Cardiac septum (tissue), 1 donor: ENCODE results near the gene MORC4. TPM values are rescaled to one million over a fixed set of nuclear protein-coding genes. Genes with fewer than 3 reads are reported as not detected.
"Not testable (repeated sequence)": the region's sequence is repeated elsewhere in the genome, so short reads cannot be mapped to it uniquely, and the experiment has no call there.

Experiments
- DNase-seq: peaks from one replicate; pipeline ENCODE4 v3.0.0-alpha.2; 2020; ENCODE audit warnings: low spot score
- intact Hi-C: fragments of 100-400 bp; cut with DNase I; formaldehyde crosslinking; loops from one replicate; pipeline ENCODE4 v1.14.0; 2022
- long read RNA-seq: library from polyadenylated mRNA; unstranded; transcript quantifications from one replicate; pipeline ENCODE4 v2.0.0, GENCODE V29; 2021
- total RNA-seq: library from RNA; stranded (reverse); fragmentation: NEBNext Ultra II Directional; extraction: Animal tissue kit (Norgen Biotek cat#: 25700); gene quantifications from one replicate; pipeline ENCODE4 v1.2.1, GENCODE V29; 2021
- donor health status: DM: no; HTN: no; CAD: no.

Gene MORC4
- 3.6 TPM for total RNA-seq
- long read RNA-seq, partial matches to known transcripts: 1 of 5 reads
- long read RNA-seq, other reads (novel, unspliced or antisense): 4 of 5 reads

DNA sequence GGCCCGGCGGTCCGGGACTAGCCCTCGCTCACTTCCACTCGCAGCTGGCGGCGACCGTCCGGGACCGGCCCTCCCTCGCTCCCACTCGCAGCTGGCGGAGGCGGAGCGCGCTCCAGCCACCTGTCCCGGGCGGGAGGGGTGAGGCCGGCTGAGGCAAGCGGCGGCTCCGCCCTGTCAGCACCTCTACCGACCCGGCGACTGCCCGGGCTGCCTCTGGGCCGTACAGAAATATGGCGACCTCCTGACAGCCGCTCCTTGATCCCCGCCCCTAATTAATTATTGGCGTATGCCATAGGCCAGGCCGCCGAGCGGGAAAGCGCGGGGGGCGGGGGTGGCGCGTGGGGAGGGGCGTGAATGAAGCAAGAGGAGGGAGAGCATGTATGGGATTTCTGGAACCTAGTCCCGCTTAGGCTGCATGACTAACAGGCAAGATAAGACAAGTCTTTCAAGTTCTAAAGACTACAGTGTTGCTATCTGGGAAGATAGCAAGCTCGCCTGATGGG is at the start of gene MORC4:
MORC4 (minus strand) TSS at position 200 of the 503 bp plus-strand sequence. CDS start 243 bp downstream, outside the sequence.
- intact Hi-C loops: no loop called here
- DNase-seq: peak; percentile 84

DNA sequence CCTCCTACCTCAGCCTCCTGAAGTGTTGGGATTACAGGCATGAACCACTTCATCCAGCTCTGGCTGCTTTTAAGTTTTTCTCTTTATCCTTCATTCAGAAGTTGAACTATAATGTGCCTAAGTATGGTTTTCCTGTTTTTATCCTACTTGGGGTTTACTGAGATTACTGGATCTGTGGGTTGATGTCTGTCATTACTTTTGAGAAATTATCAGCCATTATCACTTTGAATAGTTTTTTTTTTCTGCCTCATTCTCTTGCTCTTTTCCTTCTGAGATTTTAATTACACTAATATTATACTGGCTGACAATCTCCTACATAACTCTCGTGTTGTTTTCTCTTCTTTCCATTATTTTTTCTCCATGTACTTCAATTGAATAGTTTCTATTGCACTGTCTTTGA is 47.6 kb upstream of the MORC4 start:
- intact Hi-C loops: no loop called here
- DNase-seq: no peak

DNA sequence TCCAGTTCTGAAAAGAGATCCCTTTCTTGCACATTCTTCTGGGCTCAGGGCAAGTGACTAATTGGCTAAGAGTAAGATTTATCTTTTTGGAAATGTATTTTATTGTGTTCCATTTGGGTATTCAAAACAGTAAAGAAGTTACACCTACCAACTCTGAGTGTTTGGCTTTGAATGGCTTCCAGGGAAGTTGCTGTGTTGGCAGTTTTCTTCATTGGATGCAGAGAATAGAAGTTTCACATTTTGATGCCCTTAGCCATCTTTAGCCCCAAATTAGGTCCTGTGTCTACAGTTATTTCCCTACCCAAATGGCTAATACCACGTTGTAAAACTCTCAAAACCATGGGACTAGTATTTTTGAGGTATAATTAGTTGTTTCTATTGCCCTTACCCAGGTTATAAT is 29.7 kb upstream of the MORC4 start:
- DNase-seq: no peak
- intact Hi-C loops: loop anchor here (10.0 kb wide), 1 partner anchor 865 kb away; no protein-coding TSS in a partner anchor

DNA sequence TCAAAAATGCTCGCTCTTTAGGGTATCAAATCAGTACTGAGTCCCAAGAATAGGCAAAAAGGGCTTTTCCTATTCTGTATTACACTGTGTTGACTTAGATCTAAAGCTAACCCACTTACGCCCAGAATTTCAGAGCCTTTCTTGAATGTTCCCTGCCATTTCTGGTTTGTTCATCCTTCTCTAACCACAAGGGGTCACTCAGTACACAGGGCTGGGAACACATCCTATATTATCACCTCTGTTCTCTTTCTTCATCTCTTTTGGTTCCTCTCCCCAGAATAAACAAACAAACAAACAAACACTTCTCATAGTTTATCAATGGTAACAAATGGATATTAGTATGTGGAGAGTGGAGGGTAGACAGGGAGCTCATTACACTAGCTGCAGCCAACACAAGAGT is 25.5 kb upstream of the MORC4 start:
- no peak for DNase-seq
- intact Hi-C loops: loop anchor here (10.0 kb wide), 1 partner anchor 869 kb away; no protein-coding TSS in a partner anchor

DNA sequence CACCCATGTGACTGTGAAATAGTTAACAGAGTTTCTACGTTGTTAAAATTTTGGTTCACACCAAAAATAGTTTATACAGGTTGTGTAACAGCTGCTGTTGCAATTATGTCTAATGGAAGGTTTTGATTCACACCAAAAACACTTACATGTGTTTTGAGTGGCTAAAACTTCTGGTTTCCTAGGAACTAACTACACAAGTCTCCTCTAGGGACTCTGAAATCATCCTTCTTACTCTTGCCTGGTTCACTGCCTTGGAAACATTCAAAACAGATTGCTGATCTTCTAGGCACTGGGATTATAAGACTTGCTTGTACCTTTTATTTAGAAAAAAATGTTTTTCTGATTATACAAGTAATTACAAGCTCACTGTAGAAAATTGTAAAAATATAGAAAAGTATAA is 14.9 kb upstream of the MORC4 start:
- DNase-seq: no peak
- intact Hi-C loops: no loop called here

- no peak for DNase-seq
- intact Hi-C loops: no loop called here
Observed at GRCh38 chrX:107008034-107008433, 8.0 kb upstream of the MORC4 start.

GRCh38 chrX:106999002-106999975 is 723 bp downstream of the MORC4 start:
- intact Hi-C loops: loop anchor here (10.0 kb wide), 1 partner anchor 776 kb away; the partner anchor contains the start of genes NCBP2L and TSC22D3
- no peak for DNase-seq

DNA sequence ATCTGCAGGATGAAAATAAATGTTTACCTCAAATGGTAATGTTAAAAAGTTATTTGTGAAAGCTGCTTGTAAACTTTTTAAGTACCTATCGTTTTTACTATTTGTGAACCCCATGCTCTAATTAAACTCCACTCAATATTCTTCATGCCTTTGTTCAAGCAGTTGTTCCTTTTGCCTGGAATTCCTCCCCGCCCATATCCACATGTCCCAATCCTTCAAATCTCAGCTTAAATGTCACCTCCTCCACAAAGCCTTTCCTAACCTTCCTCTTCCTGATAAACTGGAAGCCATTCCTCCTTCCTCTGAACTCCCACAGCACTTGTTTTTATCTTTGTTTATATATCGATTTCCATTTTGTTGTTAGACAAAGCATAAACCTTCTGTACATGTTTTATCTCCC is 2.4 kb downstream of the MORC4 start:
- intact Hi-C loops: loop anchor here (10.0 kb wide), 1 partner anchor 777 kb away; the partner anchor contains the start of genes NCBP2L and TSC22D3
- no peak for DNase-seq

- intact Hi-C loops: loop anchor here (10.0 kb wide), 1 partner anchor 779 kb away; the partner anchor contains the start of genes NCBP2L and TSC22D3
- no peak for DNase-seq
Observed at GRCh38 chrX:106995678-106996077, 4.3 kb downstream of the MORC4 start.

DNA sequence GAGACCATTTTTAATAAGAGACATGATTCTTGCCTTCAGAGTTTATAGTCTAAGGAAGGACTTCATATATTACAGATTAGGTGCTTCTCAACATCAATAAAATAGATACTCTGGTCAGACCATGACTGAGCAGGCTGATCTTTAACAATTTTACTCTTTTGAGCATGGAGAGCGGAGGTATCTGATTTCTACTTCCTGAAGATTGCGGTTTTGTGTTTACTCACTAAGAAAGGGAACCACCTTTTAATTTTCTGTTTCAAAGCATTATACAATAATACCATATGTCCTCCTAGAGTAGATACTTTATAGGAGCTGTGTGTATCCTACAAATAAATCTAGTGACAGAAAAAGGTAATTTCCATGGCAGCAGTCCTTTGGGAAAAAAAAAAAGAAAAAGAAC is 12.5 kb downstream of the MORC4 start:
- intact Hi-C loops: no loop called here
- no peak for DNase-seq

- intact Hi-C loops: no loop called here
- no peak for DNase-seq
Observed at GRCh38 chrX:106980952-106981626, 18.9 kb downstream of the MORC4 start.

DNA sequence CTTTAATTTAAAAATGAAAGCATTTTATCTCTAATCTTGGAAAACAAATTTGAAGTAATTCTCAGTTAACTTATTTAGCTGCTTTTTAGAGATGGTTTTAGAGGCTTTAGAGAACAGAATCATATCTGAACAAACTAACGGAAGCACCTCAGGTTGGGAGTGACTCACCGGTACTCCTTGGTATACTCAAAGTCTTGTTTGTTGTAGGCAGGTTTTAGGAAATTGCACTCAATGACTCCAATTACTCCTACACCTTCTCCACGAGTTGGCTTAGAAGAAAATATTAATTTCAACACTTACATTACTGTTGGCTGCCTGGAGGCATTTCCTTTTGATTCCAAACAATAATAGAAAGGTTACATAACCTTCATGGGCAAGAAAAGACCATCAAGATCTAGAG is 23.6 kb downstream of the MORC4 start:
- intact Hi-C loops: no loop called here

GRCh38 chrX:106973433-106974149 is 26.4 kb downstream of the MORC4 start:
- no peak for DNase-seq
- intact Hi-C loops: no loop called here

More for the DNA sequence above, 23.6 kb downstream of the MORC4 start:
- DNase-seq: no peak

- intact Hi-C loops: no loop called here
- DNase-seq: no peak
Observed at GRCh38 chrX:106972896-106973295, 27.1 kb downstream of the MORC4 start.

- DNase-seq, intact Hi-C loops: not testable (repeated sequence)
Observed at GRCh38 chrX:106966547-106966946, 33.5 kb downstream of the MORC4 start.

GRCh38 chrX:106964290-106964689 is 35.7 kb downstream of the MORC4 start:
- intact Hi-C loops: no loop called here
- no peak for DNase-seq

GRCh38 chrX:106963111-106963510 is 36.9 kb downstream of the MORC4 start:
- intact Hi-C loops: no loop called here
- DNase-seq: no peak

DNA sequence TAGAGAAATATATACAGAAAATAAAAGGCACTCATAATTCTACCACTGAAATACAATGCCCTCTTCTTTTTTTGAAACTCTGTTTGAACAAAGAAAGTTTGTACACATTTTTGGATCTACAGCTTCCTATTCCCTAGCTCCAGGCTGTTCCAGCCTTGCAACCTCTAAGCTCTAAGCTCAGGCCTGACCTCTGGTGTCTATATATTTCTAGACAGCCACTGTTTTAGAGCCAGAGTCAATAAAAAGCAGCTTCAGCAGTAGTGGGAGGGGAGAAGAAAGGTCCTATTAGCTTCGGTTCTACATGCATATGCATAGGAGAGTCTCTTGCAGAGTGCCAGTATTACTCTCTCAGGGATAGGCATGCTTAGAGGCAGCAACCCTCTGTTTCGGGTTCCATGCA is 40.1 kb downstream of the MORC4 start:
- intact Hi-C loops: no loop called here
- DNase-seq: no peak

GRCh38 chrX:106957856-106958255 is 42.2 kb downstream of the MORC4 start:
- no peak for DNase-seq
- intact Hi-C loops: no loop called here
